ENCODE results near the gene SASH3.

The SASH3 gene

DNA sequence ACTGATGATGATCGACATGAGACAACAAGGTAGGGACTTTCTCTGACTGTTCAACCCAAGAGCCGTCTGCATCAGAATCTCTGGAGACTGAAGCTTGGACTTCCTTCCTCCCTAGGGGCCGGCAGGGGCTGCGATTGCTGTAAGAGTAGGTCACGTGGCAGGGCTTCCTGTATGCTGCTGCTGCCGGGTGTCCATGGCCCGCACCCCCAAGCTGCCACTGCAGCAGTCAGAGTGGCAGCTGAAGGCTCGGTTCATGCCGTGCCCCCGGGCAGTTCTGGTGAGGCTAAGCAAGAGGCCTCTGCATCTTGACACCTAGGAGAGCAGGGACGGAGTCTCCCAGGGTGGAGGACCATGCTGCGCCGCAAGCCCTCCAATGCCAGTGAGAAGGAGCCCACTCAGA lies at the start of gene SASH3:
TSS of gene SASH3 (plus strand) at position 203 of the 400 bp plus-strand sequence. CDS start at position 352, 149 bp downstream.
- peak within 1 kb of the TSS; percentile 71 to 93 for H3K4me3 ChIP-seq (ENCODE audit: low read depth in 1 of 2, low read length in 1 of 2)
- peaks cover 20% of the 10 kb centered on the region for H3K36me3 ChIP-seq
- H3K27me3 ChIP-seq = no peaks in the 10 kb centered on the region
- H3K9me3 ChIP-seq = no peaks in the 10 kb centered on the region
- H3K4me1 ChIP-seq (ENCODE audit: control insufficient read depth in 1 of 2, insufficient read depth in 1 of 2, low read depth in 1 of 2, low read length in 1 of 2) = peaks cover 81 to 82% of the 10 kb centered on the region in 2 experiments
- TF ChIP-seq, protein P1, sequence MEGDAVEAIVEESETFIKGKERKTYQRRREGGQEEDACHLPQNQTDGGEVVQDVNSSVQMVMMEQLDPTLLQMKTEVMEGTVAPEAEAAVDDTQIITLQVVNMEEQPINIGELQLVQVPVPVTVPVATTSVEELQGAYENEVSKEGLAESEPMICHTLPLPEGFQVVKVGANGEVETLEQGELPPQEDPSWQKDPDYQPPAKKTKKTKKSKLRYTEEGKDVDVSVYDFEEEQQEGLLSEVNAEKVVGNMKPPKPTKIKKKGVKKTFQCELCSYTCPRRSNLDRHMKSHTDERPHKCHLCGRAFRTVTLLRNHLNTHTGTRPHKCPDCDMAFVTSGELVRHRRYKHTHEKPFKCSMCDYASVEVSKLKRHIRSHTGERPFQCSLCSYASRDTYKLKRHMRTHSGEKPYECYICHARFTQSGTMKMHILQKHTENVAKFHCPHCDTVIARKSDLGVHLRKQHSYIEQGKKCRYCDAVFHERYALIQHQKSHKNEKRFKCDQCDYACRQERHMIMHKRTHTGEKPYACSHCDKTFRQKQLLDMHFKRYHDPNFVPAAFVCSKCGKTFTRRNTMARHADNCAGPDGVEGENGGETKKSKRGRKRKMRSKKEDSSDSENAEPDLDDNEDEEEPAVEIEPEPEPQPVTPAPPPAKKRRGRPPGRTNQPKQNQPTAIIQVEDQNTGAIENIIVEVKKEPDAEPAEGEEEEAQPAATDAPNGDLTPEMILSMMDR (IDR thresholded peaks at IDR 0.05) = peak; percentile 55
- peak within 1 kb of the TSS; percentile 99 for H3K27ac ChIP-seq

DNA sequence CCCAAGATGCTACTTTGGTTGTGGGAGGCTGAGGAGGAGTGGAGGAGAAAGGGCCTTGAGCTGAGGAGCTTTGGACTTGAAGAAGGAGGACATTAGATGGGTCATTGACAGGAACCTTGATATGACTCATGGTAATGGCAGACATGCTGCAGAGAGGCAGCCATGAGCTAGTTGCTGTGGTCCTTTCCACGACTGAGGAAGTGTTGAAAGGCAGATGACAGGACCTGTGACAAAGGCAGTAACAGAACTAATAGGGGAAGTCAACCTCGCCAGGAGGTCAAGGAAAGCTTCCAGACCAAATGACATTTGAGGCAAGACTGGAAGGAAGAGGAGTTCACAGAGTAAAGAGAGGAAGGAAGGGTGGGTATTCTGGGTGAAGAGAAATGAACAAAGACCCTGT lies 48.5 kb upstream of the SASH3 start:
- Histone ChIP-seq H3K4me3 (ENCODE audit: low read depth in 1 of 2, low read length in 1 of 2) (no peak overlapping the region), H3K9me3 (no peaks in the 10 kb centered on the region), H3K4me1 (ENCODE audit: control insufficient read depth in 1 of 2, insufficient read depth in 1 of 2, low read depth in 1 of 2, low read length in 1 of 2) (peaks cover 13 to 16% of the 10 kb centered on the region in 2 experiments), H3K27ac (peak overlapping the region; percentile 73), H3K36me3 (no peaks in the 10 kb centered on the region), H3K27me3 (no peaks in the 10 kb centered on the region)
- TF ChIP-seq, protein P1 (IDR thresholded peaks at IDR 0.05) = no peak

DNA sequence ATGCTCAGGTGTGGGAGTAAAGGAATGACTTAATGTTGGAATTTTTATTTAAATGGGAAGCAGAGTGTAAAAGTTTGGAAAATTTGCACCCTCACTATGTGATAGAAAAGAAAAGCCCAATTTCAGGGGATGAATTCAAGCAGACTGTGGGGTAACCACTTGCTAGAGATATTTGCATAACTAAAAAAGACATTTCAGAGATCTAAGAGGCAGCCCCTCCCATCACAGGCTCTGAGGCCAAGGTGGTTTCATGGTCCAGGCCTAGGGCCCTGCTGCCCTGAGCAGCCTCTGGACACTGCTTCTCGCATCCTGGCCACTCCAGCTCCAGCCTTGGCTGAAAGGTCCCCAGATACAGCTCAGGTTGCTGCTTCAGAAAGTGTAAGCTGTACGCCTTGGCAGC lies 46.9 kb upstream of the SASH3 start:
- H3K4me1 ChIP-seq (ENCODE audit: control insufficient read depth in 1 of 2, insufficient read depth in 1 of 2, low read depth in 1 of 2, low read length in 1 of 2) = peaks cover 13 to 16% of the 10 kb centered on the region in 2 experiments

DNA sequence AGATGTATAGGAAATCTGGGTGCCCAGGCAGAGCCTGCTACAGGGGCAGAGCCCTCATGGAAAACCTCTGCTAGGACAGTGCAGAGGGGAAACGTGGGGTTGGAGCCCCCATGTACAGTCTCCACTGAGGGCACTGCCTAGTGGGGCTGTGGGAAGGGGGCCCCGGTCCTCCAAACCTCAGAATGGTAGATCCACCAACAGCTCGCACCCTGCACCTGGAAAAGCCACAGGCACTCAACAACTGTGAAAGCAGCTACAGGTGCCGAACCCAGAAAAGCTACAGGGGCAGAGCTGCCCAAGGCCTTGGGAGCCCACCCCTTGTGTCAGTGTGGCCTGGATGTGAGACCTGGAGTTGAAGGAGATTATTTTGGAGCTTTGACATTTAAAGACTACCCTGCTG lies 46.4 kb upstream of the SASH3 start:
- H3K9me3 ChIP-seq = no peaks in the 10 kb centered on the region
- H3K27me3 ChIP-seq = no peaks in the 10 kb centered on the region
- no peak overlapping the region for H3K27ac ChIP-seq
- TF ChIP-seq, protein P1 (IDR thresholded peaks at IDR 0.05) = no peak
- no peaks in the 10 kb centered on the region for H3K36me3 ChIP-seq
- no peak overlapping the region for H3K4me3 ChIP-seq (ENCODE audit: low read depth in 1 of 2, low read length in 1 of 2)
- peaks cover 13 to 16% of the 10 kb centered on the region in 2 experiments for H3K4me1 ChIP-seq (ENCODE audit: control insufficient read depth in 1 of 2, insufficient read depth in 1 of 2, low read depth in 1 of 2, low read length in 1 of 2)

More for the DNA sequence above, 46.9 kb upstream of the SASH3 start:
- H3K36me3 ChIP-seq = no peaks in the 10 kb centered on the region
- H3K4me3 ChIP-seq (ENCODE audit: low read depth in 1 of 2, low read length in 1 of 2) = no peak overlapping the region
- TF ChIP-seq, protein P1 (IDR thresholded peaks at IDR 0.05) = no peak
- no peaks in the 10 kb centered on the region for H3K27me3 ChIP-seq
- H3K9me3 ChIP-seq = no peaks in the 10 kb centered on the region
- H3K27ac ChIP-seq = no peak overlapping the region

DNA sequence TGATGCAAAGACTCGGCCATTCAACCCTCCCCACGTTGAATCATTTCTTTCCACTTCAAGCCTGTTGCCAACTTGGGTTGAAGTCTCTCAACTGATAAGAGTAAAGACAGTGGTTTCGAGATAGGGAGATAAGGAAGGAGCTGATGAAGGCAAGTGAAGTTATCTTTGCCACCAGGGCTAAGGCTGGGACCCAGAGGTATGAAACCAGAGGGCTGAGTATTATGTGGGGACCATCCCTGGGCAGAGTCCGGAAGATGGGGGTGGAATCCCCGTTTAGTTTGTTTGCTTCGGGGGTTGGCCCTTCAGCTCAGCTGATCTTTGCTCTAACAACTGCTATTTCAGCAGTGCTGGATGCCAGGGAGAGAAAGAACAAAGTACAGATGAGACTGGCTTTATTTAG lies 43.3 kb upstream of the SASH3 start:
- H3K36me3 ChIP-seq = no peaks in the 10 kb centered on the region
- H3K27ac ChIP-seq = no peak overlapping the region
- H3K9me3 ChIP-seq = no peaks in the 10 kb centered on the region
- H3K4me1 ChIP-seq (ENCODE audit: control insufficient read depth in 1 of 2, insufficient read depth in 1 of 2, low read depth in 1 of 2, low read length in 1 of 2) = peaks cover 7 to 8% of the 10 kb centered on the region in 2 experiments
- H3K27me3 ChIP-seq = no peaks in the 10 kb centered on the region
- no peak overlapping the region for H3K4me3 ChIP-seq (ENCODE audit: low read depth in 1 of 2, low read length in 1 of 2)
- TF ChIP-seq, protein P1 (IDR thresholded peaks at IDR 0.05) = no peak

DNA sequence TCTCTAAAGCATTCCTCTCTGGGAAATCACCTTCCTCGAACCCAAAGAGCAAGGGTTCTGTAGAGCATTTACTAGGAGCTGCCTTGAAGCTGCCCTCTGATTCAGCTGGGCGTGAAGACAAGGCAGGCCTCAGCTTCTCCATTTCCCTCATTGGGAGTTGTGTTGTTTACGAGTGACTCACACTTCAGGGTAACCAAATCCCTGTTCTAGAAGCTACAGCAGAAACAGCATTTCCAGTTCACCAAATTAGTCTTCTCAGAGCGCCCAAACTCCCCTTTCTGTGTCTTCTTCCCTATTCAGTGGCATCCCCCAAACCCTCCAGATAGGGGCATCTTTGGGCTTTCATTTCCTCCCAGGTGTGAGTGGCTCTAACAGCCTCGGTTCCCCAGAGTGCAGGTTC lies 41.8 kb upstream of the SASH3 start:
- H3K4me1 ChIP-seq (ENCODE audit: control insufficient read depth in 1 of 2, insufficient read depth in 1 of 2, low read depth in 1 of 2, low read length in 1 of 2) = peaks cover 8 to 11% of the 10 kb centered on the region in 2 experiments
- TF ChIP-seq, protein P1 (IDR thresholded peaks at IDR 0.05) = no peak
- H3K36me3 ChIP-seq = no peaks in the 10 kb centered on the region
- no peak overlapping the region for H3K27ac ChIP-seq
- H3K27me3 ChIP-seq = no peaks in the 10 kb centered on the region
- no peak overlapping the region for H3K4me3 ChIP-seq (ENCODE audit: low read depth in 1 of 2, low read length in 1 of 2)
- H3K9me3 ChIP-seq = no peaks in the 10 kb centered on the region

Data from neutrophil (primary cell).